HG03045 (cell line): Measurements from ENCODE around the gene ORAI2.

Experiments
- ATAC-seq: cut with Tn5 transposase; IDR thresholded peaks from one replicate; pipeline ENCODE4 v1.9.1; 2021; ENCODE audit warnings: mild to moderate bottlenecking, moderate library complexity; ENCODE audit not compliant: unreplicated experiment

Gene ORAI2

DNA sequence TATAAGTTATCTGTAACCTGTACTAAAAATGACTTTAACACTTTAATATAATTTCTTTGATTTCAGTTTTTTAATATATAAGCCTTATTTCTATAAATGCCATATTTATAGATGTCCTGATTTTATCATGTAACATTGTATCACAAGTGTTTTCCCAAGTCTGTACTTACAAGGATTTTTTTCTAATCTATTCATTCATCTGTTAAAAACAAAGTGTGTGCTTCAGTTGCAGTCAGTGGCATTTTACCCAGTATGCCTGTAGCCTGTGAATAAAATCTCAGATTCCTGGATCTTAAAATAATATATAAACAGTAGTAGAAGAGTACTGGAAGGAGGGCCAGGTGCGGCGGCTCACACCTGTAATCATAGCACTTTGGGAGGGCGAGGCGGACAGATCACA, 19.8 kb upstream of the ORAI2 start:
- ATAC-seq = no peak

DNA sequence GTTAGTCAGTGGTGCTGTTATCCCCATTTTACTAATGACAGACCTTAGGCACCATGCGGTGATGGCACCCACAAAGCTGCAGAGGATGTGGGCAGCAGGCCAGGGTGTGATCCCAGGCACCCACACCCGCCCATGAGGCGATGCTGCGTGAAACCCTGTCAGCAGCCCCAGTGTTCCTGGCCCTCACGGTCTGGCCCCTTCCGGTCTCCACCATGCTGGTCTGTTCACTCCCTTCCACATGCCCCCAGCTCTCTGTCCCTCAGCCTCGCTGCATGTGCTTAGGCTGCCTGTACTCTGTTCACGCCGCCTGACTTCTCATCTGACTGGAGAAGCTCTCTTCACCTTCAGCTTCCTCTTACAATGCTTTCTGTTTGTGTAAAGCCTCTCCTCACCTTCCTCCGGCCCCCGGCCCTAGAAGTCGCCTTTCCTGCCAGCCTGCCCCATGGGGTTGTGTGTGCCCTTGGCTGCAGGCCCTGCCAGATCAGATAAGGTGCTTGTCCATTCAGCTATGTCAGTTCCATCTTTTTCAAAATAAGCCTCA, 17.6 kb upstream of the ORAI2 start:
- no peak for ATAC-seq

DNA sequence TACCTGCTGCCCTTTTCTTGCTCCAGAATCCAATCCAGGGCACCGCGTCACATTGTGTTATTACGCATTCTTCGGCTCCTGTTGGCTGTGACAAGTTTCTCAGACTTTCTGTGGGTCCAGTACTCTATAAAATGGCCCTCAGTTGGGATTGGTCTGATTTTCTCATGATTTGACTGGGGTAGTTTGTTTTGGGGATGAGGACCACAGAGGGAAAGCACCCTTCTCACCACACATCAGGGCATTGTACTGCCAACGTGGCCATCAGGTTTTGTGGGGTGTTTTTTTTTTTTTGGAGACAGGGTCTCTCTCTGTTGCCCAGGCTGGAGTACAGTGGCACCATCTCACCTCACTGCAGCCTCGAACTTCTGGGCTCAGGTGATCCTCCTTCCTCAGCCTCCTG, 17.0 kb upstream of the ORAI2 start:
- ATAC-seq = no peak

DNA sequence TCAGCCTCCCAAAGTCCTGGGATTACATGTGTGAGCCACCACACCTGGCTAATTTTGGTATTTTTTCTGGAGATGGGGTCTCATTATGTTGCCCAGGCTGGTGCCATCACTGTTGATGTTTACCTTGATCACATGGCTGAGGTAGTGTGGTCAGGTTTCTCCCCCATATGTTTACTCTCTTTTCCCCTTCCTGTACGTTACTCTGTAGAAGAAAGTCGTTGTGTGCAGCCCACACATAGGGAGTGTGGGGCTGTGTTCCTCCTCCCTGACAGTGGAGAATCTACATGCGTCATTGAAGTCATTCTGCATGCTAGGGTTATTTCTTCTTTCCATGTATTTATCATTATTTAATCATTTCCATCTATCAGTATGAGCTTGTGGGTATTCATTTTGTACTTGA, 16.3 kb upstream of the ORAI2 start:
- no peak for ATAC-seq

DNA sequence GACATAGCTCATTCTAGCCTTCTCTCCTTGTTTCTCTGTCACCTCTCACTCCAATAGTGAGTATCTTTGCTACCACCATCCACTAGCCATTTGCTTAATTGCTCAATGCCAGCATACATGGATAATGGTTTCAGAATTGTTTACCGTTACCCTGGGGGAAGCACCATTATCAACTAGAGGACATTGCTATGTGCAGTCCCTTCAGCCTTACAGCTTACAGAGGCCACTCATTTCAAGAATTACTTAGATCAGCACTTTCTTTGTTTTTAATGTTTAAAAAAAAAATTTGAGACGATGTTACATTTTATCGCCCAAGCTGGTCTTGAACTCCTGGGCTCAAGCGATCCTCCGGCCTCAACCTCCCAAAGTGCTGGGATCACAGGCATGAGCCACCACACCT, 14.8 kb upstream of the ORAI2 start:
- no peak for ATAC-seq

DNA sequence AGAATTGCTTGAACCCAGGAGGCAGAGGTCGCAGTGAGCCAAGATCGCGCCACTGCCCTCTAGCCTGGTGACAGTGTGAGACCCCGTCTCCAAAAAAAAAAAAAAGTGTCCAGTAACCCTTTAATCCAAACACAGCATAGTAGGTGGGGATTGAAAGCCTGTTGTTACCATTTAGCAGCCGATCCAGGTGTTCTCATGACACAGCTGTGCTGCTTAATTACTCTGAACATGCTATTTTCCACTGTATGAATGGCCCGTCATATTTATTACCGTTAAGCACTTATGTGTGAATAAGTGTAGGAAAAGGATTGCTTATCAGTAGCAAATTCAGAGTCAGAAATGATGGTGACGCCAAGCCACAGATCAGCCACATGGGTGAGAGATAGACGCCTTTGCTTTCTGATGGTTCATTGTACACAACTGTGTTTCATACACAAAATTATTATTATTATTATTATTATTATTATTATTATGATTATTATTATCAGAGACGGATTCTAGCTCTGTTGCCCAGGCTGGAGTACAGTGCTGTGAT, 11.6 kb upstream of the ORAI2 start:
- no peak for ATAC-seq

DNA sequence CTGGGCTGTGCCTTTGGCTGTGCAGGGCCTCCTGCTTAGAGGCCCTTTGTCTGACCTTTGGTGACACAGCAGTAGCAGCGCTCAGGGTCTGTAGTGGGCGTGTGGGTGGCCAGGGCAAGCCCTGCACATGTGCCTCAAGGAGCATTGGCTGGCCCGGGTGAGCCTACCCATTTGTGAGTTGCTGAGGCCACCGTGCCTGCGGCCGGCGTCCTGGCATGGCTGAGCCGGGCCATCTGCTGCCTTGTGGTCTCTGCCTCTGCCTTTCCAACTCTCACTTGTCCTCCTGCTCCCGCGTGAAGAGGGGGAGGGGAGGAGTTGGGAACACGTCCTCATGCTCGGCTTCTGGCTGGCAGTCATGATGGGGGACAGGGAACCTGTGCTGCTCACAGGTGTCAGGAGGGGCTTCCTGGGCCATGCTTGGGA, 9.2 kb upstream of the ORAI2 start:
- no peak for ATAC-seq

DNA sequence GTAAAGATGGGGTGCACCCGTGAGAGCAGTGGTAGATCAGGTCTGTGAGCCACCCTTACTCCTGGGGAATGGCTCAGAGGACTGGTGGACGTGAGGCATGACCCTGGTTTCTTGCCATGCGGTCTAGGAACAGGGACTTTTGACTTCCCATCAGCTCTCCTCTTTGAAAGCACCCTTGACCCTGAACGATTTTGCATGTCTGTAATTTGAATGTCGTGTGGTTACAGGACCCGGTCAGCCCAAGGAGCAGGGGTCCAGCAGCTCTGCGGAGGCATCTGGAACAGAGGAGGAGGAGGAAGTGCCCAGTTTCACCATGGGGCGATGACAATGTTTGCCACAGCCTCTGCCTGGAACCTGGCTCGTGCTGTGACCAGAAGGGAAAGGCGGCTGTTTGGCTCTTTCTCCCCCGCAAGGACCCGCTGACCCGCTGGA, 8.6 kb upstream of the ORAI2 start:
- ATAC-seq = peak; percentile 34

DNA sequence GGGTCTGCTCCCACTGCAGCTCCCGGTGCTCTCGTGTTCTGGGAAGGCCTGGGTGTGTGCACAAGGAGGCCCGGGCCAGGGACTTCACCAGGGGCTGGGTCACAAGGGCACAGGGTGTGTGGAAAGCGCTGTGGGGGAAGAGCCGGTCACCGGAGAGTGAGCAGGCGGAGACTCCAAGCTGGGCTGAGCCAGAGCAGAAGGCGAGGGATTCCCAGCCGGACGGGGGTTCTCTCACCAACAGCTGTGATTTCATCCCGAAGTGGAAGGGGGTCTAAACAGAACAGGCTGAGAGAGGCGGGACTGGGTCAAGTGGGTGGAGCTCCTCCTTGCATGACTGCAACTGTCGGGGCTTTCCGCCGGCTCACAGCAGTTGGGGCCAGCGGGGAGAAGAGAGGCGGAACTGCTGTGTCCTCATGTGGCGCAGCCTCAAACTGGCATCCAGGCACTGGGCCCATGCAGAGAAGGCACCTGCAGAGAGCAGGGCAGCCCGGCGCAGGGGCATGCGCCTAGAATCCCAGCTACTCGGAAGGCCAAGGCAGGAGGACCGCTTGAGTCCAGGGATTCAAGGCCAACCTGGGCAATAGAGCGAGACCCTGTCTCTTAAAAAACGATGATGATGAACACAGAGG, 7.6 kb upstream of the ORAI2 start:
- ATAC-seq = peak; percentile 59

DNA sequence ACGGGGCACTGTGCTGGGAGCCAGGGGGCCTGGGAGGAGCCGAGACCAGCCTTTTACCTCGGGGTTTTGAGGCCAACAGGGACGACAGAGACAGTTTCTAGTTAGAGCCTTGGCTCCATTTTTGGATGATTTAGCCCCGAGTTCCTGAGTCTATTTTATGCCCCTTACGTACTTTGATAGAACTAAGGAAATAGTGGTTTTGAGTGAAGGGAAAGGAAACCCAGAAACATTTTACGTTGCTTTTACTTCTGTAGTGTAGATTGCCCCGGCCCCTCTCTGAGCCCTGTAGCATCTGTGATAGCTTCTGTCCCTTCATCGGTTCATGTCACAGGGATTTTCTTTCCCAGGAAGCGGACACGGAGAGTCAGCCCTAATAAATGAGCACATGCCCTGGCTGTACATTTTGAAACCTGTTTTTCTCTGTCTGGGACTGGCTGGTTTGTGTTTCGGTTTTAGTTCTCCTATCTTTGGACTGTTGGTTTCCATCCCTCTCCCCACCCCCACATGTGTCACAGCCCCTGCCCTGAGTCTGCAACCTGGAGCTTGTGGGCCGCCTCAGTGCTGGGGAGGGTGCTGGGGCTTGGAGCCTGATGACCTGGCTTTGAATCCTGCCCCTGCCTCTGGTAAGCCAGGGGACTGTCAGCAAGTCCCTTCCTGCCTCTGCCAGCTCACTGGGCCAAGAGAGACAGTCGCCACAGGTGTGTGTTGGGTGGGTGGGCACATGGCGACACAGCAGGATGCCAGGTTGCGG, 6.9 kb upstream of the ORAI2 start:
- ATAC-seq = peak; percentile 49

DNA sequence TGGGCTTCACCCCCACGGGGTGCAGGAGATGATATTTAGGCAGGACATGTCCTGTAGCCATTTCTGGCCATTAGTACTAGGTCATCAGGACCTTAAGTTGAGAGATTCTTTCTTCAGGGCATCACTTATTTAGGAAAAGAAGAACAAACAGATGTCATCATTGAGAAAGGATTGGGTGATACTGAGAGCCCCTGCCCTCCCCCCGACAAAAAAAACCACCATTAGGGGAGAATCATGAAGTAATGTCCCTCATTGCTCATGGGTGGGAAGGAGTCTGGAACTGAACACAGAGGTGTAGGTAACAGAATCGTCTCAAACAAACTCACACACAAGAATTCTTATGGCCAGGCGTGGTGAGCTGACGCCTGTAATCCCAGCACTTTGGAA, 6.4 kb upstream of the ORAI2 start:
- no peak for ATAC-seq

DNA sequence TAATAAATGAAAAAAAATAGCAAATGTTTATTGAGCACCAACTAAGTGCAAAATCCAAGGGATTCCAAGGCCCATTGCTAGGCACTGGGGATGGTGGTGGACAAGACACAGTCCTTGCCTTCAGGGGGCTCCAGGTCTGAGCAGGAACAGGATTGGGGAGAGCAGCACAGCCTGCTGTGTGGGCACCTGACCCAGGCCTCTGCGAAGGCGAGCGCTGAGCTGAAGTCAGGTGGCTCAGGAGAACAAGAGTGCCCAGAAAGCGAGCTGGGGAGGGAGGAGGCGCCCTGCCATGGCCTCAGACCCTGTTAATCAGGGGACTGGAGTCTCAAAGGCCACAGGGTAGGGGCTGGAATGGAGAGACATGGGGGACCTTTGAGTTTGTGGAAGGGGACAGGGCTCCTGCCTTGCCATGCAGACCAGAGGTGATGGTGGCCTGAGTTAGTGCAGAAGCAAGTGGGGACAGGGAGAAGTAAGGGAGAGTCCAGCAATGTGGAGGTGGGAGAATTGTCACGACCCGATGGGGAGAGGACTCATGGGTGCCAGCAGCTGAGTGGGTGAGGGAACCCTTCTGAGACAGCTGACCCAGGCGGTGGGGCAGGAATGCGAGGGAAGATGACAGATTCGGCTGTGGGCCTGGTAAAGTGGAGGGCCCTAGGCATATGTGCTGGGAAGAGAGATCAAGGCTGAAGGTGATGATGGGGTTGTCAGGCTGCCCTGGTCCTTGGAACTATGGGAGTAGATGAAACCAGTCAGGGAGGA, 4.1 kb upstream of the ORAI2 start:
- ATAC-seq = no peak

DNA sequence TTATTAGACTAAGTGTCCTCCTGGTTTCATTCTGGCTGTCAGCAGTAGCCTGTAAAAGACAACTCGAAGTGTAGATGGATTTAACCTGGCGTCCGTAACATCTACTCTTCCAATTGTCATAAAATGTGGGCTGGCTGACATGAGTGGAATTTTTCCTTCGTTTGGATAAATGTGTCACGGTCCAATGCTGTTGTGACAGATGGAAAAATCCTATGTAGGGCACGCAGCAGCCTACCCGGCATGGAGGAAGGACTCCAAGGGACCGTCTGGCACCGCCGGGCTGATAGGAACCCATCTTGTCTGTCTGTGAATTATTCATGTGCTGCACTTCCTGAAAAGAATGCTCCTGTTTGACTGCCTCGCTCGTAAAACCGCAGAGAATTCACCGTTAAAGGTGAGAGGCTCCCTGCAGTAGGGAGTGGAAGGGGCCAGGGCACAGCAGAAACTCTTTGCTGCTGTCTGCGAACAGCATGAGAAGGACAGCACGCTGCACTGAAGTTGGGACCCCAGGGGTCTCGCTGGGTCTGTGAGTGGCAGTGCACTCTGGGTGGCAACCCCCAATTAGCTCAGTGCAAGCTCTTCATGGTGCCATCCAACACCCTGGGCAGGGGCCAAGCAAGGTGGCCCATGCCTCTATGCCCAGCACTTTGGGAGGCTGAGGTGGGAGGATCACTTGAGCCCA, 1.6 kb upstream of the ORAI2 start:
- ATAC-seq = no peak

DNA sequence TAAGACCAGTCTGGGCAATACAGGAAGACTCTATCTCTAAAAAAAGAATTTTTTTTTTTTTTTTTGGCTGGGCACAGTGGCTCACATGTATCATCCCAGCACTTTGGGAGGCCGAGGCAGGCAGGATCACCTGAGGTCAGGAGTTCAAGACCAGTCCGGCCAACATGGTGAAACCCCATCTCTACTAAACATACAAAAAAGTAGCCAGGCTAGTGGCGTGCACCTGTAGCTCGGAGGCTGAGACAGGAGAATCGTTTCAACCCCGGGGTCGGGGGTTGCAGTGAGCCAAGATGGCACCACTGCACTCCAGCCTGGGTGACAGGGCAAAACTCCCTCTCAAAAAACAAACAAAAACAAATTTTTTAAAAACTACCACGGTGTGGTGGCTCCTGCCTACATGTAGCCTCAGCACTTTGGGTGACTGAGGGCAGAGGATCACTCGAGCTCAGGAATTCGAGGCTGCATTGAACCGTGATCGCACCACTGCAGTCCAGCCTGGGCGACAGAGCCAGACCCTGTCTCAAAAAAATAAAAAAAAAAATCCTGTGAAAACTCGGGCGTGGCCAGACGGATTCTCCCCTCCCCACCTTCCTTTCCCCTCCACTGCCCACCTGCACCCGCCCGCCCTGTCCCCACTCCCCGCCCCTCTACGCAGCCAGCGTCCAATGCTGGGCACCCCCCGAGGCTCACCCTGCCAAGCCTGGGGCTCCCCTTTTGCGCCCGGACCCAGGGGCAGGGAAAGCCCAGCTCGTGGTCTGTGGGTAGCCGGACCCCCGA, 745 bp upstream of the ORAI2 start:
- ATAC-seq = peak; percentile 35

DNA sequence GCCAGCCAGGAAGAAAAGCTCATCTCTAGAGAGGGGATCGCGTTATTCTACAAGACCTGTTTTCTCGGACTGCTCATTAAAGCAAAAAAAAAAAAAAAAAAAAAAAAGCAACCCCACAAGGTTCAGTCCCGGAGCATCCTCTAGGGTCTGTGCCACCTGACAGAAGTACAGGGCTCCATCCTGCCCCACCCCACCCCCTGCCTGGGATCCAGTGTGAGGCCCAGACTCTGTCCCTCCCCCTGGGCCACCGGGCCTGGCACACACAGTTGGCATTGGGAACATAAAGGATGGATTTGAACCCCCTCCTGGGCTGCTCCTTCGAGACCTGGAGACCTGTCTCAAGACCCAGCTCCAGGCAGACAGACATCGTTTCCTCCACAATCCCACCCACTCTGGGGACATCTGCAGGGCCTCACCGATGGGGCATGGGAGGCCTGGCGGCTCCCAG, 688 bp downstream of the ORAI2 start:
- ATAC-seq = no peak

DNA sequence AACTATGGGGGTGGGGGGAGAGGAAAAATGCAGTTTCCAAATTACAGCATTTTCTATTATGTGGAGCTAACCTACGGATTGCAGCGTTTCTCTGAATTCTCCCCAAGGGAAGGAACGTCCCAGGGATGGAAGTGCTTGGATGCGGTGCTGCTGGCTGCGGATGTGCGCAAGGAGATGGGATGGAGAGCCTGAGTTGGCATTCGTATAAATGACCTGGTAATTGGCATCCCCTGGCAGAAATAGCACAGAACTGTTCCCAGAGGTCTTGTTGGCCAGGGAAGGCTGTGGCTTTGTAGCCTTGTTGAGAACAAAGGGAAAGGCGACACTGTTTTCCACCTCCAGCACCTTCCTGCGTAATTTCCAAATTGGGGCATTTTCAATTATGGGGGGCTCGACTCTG, 2.7 kb downstream of the ORAI2 start:
- no peak for ATAC-seq

DNA sequence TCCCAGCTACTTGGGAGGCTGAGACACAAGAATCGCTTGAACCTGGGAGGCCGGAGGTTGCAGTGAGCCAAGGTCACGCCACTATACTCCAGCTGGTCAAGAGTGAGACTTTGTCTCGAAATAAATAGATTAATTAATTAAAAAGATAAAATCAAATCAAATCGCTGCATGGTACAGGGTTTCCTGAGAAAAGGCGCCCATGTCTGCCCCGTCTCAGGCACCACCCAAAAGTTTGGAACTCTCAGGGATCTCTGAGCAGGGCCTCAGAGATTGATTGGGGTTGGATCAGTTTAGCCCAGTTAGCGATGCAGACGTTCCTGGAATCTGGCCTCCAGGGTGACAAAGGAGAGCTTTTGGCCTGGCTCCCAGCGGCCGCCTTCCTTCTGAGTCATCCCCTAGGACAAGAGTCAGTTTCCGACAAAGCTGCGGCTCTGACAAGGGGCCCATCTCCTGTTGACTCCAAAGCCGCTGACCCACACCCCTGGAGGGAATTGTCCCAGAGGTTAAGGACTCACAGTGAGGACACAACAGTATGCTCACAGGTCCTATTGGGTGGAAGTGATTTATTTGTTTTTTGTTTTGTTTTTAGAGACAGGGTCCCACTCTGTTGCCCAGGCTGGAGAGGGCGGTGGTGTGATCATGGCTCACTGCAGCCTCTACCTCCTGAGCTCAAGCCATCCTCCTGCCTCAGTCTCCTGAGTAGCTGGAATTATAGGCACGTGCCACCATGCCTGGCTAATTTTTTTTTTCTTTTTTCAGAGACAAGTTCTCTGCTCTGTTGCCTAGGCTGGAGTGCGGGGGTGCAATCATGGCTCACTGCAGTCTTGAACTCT, 6.8 kb downstream of the ORAI2 start:
- ATAC-seq = no peak

DNA sequence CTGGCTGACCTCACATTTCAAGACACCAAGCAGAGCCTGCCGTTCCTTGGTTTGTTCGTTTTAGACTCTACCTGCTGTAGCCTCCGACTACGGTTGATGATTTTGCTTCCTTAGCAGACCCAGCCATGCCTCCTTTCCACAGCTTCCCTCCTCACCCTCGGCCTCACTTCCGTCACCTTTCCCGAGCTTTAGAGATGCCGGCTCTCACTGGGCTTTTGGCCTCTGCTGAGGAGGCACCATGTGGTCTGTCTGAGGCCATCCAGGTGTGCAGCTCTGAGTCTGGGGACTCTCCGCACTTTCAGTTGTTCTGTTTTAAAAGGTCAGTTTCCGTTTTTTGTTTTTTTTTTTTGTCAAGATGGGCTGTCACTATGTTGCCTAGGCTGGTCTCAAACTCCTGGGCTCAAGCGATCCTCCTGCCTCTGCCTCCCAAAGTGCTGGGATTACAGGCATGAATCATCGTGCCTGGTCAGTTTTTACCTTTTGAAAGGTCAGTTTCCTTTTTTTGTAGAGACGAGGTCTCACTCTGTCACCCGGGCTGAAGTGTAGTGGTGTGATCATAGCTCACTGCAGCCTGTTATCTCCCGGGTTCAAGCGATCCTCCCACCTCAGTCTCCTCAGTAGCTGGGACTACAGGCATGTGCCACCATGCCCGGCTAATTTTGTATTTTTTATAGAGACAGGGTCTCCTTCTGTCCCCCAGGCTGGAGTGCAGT, 11.7 kb downstream of the ORAI2 start:
- ATAC-seq = peak; percentile 47

DNA sequence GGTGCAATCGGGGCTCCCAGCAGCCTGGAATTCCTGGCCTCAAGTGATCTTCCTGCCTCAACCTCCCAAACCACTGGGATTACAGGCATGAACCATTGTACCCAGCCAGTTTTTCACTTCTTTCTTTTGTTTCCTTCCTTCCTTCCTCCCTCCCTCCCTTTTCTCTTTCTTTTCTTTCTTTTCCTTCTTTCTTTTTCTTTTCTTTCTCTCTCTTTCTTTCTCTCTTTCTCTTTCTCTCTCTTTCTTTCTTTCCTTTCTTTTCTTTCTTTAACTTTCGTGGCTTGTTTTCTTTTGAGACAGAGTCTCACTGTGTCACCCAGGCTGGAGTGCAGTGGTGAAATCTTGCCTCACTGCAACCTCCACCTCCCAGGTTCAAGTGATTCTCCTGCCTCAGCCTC, 12.3 kb downstream of the ORAI2 start:
- ATAC-seq = no peak
